OCI-M1 (cell line): ENCODE results near the gene PPM1L.
"Not testable (repeated sequence)": the region's sequence is repeated elsewhere in the genome, so short reads cannot be mapped to it uniquely, and the experiment has no call there.

Experiments used
- DNase-seq: peaks from one replicate; lab custom pipeline; 2025; lab: John Stamatoyannopoulos, UW

The PPM1L gene

DNA sequence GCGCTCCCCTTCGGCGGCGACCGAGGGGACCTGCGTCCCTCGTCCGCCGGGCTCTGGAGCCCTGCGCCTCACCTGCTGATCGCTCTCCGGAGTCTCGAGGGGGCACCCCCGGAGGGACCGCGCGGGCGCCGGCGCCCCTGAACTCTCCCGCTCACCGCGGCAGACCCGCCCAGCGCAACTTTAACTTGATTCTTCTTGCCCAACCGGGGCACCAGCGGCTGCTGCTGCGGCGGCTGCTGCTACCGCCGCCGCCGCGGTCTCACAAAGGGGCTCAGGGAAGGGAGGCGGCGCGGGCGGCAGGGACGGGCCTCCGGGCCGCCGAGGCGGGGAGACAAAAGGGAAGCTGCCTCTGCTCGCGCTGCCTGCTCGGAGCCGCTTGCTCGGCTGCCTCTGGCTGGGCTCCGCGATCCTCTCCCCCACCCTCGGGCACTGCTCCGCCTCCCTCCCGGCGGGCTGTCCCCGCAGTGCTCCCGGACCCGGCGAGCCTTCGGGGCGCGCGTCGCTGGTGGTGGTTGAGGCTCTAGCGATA, at the start of gene PPM1L:
PPM1L (plus strand) TSS at position 456 of the 529 bp plus-strand sequence.
- DNase-seq = peak; percentile 66

DNA sequence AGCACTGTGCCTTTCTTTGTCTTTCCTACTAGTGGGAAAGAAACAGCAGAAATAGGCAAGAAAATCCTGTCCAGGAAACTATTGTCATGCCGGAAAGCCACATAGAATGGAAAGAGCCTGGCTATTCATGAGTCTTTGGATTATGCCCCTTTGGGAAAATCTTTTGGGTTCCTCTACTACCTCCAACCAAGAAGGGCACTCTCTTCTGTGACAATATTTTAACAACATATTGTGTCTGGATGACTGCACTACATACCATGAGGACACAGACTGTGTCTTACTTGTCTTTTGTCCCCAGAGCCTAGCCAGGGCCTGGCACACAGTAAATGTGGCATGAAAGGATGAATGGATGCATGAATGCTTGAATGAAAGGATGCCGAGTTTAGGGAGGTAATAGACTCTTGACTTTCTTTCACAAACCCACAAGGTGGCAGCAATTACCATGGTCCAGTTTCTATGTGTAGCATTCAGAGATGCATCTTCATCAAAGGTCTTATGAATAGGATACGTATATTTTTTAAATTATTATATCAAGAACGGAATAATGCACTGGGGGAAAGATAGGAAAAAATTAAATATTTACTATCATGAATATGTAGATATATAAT, 48.7 kb upstream of the PPM1L start:
- DNase-seq = peak; percentile 61

DNA sequence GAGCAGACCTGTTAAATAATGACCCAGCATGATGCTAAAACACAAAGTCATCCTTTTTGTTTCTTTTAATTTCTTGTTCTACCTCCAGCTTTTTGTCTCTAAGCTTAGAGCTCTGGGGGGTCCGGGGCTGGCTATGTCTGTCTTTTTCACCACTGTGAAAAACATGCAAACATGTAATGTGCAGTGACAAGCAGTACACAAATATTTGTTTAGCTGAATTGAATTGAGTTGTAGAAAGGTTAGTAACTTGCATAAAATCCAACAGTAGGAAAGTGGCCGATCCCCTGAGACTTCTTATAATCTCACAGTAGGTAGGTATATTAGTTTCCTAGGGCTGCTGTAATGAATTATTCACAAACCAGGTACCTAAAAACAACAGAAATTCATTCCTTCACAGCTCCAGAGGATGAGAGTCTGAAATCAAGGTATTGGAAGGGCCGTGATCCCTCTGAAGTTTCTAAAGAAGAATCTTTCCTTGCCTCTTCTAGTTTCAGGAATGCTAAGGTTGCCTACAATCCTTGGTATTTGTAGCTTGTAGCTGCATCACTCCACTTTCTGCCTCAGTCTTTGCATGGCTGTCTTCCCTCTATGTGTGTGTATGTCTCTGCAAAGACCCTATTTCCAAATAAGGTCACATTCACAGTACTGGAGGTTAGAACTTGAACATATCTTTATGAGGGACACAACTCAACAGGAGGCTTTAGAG, 46.4 kb upstream of the PPM1L start:
- DNase-seq = no peak

DNA sequence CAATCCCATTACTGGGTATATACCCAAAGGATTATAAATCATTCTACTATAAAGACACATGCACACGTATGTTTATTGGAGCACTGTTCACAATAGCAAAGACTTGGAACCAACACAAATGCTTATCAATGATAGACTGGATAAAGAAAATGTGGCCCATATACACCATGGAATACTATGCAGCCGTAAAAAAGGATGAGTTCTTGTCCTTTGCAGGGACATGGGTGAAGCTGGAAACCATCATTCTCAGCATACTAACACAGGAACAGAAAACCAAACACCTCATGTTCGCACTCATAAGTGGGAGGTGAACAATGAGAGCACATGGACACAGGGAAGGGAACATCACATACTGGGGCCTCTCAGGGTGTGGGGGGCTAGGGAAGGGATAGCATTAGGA, 42.9 kb upstream of the PPM1L start:
- DNase-seq = not testable (repeated sequence)

DNA sequence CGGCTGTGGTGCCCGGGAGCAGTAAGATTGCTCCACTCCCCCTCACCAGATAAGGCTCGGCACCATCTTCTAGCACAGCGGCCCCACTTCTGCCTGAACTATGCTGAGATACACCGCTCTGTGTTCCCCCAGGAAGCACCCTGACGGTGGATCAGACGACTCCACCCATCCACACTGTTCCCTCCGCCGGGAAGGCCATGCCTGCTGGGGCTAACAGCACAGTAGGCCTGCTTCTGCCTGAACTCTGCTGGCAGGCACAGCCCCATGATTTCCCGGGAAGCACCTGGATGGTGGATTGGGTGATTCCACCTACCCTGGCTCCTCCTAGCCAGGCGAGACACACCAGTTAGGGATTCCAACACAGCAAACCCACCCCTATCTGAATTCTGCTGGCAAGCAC, 36.3 kb upstream of the PPM1L start:
- peak; percentile 2 for DNase-seq

DNA sequence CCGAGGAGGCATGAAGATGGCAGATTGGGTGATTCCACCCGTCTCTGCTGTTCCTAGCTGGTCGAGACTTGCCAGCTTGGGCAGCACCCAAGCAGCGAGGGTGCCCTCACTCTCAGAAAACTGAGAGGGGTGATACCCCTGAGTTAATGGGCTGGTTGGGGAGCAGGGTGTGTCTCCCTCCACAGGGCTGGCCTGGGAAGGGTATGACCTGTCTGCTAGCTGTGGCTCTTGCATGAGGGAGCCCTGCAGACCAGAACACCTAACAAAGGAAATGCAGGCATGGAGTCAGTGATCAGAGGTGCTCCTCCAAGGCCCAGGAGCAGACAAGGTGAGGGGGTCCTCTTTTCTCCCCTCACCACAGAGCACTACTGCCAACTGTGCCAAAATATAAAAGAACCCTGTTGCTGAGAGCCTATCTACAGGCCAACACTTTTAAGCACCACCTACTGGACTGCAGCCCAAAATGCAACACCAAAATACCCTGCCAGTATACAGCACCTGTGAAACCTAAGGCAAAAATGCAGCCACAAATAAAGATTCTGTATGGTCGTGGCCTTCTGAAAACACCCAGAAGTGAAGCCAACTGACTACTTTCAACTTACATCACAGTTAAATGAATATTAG, 35.8 kb upstream of the PPM1L start:
- DNase-seq = no peak

DNA sequence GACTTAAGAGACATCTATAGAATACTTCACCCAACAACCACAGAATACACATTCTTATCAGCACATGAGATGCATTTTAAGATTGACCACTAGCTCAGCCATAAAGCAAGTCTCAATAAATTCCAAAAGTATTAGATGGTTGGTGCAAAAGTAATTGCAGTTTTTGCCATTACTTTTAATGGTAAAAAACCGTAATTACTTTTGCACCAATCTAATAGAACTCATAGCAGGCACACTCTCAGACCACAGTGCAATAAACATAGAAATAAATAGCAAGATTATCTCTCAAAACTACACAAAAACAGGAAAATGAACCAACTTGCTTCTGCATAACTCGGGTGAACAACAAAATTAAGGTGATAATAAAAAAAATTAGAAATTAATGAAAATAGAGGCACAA, 33.7 kb upstream of the PPM1L start:
- DNase-seq = no peak

DNA sequence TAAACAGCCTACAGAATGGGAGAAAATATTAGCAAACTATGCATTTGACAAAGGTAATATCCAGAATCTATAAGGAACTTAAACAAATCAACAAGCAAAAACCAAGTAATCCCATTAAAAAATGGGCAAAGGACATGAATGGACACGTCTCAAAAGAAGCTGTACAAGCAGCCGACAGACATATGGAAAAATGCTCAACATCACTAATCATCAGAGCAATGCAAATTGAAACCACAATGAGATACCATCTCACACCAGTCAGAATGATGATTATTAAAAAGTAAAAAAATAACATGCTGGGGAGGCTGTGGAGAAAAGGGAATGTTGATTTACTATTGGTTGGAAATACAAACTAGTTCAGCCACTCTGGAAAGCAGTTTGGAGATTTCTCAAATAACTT, 30.7 kb upstream of the PPM1L start:
- no peak for DNase-seq

DNA sequence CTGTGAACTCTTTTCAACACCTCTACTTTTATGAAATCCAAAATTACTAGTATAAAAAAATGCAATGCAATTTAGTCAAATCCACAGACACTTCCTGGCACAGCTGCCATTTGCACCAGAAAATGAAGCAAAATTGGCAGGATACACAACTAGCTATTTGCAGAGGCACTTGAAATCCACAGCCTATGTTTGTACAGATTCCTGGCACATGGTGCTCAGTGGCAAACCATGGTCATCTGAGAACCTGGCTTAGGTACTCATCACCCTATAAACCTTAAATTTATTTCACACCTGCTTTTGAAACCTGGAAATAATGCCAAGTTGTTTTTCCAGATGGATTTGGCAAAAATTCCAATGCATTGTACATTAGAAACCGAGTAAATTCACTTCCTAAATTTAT, 20.2 kb upstream of the PPM1L start:
- no peak for DNase-seq

DNA sequence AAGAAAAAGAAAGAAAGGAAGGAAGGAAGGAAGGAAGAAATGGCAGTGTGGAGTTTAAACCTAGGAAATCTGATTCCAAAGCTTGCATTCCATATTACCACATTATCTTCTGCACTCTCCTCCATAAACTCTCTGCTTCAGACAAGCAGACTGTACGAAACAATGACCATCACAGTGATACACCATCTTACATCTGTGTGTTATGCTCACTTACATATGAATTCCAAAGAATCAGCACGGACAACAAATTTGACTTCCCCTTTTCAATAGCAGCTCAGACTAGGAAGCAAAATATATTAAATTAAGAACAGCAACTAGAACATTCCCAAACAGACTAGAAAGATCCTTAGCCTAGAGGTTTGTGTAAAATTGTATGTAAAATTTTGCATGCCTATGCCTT, 18.0 kb upstream of the PPM1L start:
- no peak for DNase-seq

DNA sequence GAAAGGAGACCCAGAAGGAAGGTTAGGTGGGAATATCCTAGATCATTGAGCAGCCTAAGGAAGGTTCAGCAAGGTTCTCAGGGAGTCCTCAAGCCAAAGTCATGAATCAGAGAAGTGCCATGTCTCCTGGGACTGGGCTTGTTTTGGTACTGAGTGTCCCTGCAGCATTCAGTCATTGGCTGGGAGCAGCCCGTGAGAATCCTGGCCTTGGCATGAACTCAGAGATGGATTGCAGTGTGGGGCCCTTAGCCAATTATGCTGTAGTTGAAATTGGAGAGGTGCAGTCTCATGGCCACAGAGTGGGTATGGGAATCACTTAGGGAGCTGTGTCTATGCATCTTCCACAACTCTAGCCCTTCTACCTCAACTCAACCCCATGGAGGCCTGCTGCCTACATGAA, 17.0 kb upstream of the PPM1L start:
- DNase-seq = no peak

DNA sequence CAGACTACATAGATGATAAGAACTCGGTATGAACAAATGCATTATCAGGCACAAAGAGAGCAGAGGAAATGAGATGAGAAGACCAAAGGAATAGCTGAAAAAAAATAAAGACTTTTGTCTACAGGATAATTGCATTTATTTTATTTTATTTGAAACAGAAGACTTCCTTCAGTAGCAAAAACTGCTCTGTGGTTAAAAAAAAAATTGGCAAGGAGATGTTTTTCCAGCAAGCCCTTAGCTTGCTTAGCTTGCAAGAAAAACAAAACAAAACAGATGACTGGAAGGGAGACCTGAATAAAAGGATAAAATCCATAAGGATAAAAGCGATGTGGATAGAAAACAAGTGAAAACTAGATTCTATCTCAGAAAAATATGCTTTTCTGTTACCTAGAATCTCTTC, 9.1 kb upstream of the PPM1L start:
- no peak for DNase-seq

DNA sequence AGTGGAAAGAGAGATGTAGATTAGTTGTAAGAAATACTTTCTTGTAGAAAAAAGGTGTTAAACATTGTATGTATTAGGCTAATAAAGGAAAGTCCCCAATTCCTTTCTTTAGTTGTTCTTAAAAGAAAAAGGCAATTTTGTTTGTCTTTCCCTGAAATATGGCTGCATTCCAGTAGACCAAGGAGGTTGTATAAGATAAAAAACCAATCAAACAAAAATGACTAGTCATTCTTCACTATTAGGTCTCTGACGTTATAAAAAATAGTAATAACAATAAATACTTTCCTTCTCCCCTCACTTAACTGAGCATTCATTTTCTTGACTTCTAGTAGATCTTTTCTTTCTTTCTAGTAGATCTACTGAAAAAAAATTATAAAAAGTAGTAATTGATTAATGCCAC, 8.6 kb upstream of the PPM1L start:
- DNase-seq = peak; percentile 47

DNA sequence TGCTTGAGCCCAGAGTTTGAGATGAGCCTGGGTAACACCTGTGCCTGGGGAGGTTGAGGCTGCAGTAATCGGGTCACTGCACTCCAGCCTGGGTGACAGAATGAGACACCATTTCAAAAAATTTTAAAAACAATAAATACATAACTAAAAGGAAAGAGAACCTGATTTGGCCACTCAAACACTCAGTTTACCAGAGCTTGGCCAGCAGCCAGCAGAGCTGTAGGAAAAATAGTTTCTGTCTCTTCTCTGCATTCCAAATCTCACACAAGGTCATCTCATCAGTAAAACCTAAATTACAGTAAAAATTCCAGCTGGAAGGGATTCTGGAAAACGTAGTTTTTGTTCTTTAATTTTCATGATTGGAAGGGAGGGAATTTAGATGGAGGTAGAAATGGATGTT, 7.8 kb upstream of the PPM1L start:
- DNase-seq = no peak

DNA sequence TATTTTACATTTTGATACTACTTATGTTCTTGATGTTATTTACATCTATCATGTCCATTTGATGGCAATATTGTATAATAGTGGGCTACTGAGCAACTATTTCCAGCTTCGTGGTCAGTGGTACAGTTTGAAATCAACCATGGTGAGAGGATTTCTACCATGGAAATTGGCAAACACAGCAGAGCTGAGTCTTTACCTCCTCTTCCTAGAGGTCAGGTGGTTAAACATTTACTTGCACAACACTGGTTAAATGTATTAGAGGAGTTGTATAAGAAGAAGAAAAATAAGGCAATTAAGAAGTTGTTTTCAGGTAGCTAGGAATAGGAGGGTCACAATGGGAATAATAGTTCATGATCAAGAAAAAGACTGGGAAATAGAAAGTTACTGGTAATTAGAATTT, 7.2 kb upstream of the PPM1L start:
- no peak for DNase-seq

DNA sequence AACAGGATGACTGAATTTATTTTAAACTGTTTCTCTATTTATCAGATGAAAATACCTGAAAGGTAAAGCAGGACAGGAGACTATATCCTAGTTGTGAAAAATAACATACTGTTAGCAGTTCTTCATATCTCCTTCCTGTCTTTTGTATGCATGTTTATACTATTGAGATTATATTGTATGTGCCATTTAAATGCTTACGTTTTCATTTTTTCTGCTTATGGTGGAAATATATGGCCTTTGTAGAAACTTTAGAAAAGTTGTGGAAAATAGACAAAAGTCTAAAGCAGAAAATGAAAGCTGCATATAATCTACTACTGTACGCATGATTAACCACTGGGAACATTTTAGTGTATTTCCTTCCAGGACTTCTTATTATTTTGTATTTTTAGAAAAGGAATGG, 2.1 kb upstream of the PPM1L start:
- no peak for DNase-seq

DNA sequence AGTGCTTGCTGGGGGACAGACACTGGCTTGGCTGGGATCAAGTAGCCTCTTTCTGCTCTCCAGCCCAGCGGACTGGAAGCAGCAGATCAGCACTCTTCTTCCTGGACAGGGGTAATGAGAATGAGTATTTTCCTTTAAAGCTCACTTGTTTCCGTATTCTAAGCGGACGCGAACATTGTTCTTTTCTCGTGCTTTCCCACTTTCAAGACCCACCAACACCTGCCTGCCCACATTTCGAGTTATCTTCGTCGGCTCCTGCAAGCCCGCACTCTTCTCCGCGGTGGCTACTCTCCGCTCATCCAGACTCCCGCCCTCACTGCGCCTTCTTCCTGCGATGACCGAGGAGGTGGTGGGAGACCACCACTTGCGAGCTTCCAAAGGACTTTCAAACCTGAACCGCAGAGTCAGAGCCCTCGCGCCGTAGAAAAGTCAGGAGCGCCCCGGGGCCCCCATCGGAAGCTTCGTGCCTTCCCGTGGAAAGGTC, 1.6 kb upstream of the PPM1L start:
- DNase-seq = peak; percentile 52

DNA sequence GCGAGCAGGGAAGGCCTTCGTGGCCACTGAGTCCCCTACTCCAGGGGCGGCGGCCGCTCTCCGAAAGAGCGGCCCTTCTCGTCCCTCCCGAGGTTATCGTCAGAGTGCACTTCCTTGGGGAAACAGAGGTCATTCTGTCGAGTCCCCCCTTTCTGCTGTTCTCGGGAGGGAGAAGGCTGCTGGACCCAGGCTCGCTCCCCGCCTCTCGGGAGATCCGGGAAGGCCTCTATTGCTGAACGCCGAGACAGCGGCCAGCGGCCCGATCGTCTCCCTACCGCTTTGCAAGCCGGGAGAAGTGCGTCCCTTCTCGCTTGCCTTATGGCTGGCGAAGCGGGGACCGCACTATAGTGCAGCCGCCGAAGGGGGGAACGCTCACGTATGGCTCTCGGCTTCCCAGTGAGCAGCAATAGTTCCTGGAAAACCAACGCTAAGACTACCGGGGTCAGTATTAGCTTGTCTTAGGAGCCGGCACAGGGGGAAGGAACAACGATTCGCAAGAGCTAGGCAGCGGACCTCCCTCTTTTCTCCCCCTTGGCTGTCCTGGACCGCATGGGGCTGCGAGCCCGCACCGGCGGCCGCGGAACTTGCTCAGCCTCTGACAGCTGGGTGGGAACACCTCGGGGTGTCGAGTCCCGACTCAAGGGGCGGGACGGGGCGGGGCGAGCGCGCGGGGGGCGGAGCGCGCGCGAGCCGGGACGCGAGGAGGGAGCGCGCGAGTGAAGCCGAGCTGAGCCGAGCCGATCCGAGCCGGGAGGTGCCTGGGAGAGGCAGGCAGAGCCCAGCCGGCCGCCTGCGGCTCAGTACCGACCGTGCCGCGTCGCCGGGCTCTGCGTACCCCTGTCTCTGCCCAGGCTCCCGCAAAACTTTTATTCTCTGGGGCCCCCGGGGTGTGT, 930 bp upstream of the PPM1L start:
- peak; percentile 93 for DNase-seq

DNA sequence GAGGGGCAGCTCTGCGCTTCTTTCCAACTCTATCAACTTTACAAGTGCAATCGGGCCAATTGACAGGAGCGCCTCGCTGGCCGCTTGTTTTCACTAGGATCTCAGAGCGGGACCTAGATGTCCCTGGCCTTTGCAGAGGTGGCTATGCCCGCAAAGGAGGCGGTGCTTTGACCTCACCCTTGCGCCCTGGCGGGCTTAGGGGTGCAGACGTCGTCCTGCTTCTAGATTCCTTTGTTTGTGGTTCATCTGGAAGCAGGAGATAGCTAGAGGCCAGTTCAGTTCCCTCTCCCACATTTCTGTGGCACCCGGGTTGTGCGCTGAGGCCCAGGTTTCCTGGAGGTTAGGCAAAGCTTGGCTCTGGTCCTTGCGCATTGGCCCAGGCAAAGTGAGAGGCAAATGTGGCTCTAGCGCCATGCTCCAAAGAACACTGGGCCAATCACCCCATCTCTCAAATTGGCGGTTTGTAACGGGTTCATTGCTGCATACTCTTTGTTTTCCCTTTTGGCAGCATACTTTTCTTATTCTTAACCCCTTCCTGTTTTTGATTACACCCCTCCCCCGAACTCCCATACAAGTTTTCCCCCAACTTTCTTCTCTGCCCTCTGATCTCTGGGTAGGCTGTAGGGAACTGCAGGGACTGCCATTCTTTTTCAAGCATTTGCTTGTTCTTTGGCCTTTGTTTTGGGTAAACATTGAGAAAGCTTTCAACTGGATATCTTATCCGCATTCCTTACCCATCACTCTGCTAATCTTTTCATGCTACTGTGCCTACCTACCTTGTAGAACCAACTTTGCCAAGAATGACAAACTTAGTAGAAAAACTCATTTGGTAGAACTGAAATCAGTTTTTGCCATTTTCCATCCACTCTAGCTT, 1.4 kb downstream of the PPM1L start:
- DNase-seq = peak; percentile 31

DNA sequence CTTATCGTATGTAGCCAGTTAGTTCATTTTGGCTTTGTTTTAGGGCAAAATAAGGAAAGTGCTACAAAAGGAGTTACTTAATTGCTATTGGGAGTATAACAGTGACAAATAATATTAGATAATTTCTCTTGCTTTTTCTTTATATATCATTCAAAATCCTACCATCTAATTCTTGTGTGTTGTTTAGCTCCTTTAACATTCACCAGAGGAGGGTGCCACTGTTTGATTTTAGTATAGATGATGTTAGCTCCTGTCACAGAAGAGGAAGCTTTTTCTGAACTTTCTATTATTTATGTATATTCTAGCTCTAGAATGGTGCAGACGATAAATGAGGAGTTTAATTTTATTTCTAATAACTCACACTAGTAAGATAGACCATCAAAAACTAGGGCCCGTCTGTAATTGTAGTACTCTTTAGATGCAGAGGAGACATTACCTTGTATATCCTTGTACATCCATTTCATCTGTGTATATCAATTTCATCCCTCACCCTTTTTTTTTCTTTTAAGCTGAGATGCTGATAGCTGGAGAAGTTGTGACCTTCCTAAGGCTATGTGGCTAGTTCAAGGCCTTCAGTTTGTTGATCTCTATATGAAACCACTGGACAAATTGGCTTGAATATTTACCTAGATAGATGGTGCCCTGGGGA, 3.0 kb downstream of the PPM1L start:
- DNase-seq = peak; percentile 5

DNA sequence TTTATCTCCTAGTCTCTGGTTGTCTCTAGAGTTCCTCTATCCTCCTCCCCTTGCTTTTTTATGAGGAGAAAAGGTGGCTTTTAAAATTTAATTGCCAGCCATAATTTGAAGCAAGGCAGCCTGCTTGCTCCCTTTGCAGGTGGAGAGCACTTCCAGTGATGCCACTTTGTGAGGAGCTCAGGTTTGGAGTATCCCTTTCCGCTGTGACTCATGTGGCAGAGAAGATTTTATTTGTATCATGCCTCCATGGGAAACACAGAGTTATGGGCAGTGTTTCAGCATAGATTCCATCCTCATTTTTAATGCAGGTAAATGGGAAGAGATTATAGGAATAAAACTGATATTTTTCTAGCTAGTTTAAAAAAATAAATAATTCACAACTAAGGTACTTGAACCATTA, 7.0 kb downstream of the PPM1L start:
- no peak for DNase-seq
